ENCODE results near the gene RPS6KB2.
A peak's percentile ranks its signal among the peaks of the same experiment; 100 is the strongest.

DNA sequence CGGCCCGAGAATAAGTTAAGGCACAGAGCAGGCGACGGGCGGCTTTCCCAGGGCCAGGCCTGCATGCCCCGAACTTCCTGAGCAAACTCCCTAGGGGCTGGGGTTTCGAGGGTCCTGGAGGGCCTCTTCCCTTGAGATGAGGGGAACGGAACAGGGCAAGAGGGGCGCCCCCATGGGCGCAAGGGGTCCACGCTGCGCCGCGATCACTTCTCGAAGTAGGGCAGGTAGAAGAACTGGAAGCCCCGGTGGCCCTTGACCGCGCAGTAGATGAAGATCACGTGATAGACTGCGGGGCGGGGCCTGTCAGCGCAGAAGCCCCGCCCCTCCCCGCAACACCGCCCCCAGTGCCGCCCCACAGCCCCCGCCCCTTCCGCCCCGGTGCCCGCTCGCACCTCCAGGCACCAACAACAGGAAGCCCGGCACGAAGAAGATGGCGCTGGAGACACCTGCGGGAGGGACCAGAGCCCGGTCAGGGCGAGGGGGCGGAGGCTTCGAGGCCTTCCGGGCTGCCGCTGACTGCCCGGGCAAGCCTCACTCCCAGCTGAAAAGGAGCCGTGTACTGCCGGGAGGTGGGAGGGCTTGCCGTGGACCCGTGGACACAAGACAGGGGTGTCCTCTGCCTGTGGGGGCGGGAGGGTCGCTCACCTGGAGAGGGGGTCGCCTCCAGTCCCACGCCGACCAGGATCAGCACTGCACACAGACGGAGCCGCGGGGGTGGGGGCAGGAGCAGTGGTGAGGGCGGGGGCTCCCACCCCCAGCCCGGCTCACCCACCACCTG lies 36.3 kb downstream of the RPS6KB2 start:
- TF ChIP-seq, protein P1, sequence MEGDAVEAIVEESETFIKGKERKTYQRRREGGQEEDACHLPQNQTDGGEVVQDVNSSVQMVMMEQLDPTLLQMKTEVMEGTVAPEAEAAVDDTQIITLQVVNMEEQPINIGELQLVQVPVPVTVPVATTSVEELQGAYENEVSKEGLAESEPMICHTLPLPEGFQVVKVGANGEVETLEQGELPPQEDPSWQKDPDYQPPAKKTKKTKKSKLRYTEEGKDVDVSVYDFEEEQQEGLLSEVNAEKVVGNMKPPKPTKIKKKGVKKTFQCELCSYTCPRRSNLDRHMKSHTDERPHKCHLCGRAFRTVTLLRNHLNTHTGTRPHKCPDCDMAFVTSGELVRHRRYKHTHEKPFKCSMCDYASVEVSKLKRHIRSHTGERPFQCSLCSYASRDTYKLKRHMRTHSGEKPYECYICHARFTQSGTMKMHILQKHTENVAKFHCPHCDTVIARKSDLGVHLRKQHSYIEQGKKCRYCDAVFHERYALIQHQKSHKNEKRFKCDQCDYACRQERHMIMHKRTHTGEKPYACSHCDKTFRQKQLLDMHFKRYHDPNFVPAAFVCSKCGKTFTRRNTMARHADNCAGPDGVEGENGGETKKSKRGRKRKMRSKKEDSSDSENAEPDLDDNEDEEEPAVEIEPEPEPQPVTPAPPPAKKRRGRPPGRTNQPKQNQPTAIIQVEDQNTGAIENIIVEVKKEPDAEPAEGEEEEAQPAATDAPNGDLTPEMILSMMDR (IDR thresholded peaks at IDR 0.05; ENCODE audit: poor library complexity, severe bottlenecking) = no peak
- TF ChIP-seq, protein P2, sequence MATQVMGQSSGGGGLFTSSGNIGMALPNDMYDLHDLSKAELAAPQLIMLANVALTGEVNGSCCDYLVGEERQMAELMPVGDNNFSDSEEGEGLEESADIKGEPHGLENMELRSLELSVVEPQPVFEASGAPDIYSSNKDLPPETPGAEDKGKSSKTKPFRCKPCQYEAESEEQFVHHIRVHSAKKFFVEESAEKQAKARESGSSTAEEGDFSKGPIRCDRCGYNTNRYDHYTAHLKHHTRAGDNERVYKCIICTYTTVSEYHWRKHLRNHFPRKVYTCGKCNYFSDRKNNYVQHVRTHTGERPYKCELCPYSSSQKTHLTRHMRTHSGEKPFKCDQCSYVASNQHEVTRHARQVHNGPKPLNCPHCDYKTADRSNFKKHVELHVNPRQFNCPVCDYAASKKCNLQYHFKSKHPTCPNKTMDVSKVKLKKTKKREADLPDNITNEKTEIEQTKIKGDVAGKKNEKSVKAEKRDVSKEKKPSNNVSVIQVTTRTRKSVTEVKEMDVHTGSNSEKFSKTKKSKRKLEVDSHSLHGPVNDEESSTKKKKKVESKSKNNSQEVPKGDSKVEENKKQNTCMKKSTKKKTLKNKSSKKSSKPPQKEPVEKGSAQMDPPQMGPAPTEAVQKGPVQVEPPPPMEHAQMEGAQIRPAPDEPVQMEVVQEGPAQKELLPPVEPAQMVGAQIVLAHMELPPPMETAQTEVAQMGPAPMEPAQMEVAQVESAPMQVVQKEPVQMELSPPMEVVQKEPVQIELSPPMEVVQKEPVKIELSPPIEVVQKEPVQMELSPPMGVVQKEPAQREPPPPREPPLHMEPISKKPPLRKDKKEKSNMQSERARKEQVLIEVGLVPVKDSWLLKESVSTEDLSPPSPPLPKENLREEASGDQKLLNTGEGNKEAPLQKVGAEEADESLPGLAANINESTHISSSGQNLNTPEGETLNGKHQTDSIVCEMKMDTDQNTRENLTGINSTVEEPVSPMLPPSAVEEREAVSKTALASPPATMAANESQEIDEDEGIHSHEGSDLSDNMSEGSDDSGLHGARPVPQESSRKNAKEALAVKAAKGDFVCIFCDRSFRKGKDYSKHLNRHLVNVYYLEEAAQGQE (IDR thresholded peaks at IDR 0.05; ENCODE audit: borderline replicate concordance) = no peak
- TF ChIP-seq EZH2 (IDR thresholded peaks at IDR 0.05; ENCODE audit: borderline replicate concordance, insufficient read depth, low read length, poor library complexity, severe bottlenecking) = no peak
- peak; percentile 69 for TF ChIP-seq POLR2AphosphoS5 (IDR thresholded peaks at IDR 0.05)
- TF ChIP-seq MXI1 (conservative IDR thresholded peaks at IDR 0.05; ENCODE audit: poor library complexity, severe bottlenecking) = no peak
- TF ChIP-seq RAD21 (conservative IDR thresholded peaks at IDR 0.05) = no peak
